ENCODE data around the gene NSG1.

DNA sequence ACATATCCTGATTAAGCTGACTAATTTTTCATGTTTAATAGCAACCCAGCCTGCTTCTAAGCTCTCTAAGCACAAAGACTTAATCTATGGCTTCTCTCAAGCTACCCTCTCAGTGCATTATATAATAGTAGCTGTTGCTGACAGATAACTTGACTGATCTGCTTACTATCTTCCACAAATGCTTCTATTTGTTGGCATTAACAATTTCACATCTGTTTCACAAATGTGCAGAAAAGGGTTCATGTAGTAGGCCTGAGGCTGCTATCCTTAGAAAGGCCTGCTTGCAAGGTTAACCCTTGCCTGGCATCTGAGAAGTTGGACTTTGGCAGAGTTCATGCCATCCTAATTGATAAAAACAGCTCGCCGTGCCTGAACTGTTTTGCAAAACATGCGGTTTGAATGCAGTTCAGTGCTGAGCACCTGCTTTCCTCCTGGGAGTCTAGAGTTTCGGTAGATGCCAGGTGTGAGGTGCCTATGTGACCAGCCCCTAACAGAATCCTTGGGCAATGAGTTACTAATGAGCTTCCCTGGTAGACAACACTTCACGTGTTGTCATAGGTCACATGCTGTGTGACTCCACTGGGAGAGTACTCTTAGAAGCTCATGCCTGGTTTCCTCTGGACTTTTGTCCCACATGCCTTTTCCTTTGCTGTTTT, 68.4 kb downstream of the NSG1 start:
- TF ChIP-seq, protein P1, sequence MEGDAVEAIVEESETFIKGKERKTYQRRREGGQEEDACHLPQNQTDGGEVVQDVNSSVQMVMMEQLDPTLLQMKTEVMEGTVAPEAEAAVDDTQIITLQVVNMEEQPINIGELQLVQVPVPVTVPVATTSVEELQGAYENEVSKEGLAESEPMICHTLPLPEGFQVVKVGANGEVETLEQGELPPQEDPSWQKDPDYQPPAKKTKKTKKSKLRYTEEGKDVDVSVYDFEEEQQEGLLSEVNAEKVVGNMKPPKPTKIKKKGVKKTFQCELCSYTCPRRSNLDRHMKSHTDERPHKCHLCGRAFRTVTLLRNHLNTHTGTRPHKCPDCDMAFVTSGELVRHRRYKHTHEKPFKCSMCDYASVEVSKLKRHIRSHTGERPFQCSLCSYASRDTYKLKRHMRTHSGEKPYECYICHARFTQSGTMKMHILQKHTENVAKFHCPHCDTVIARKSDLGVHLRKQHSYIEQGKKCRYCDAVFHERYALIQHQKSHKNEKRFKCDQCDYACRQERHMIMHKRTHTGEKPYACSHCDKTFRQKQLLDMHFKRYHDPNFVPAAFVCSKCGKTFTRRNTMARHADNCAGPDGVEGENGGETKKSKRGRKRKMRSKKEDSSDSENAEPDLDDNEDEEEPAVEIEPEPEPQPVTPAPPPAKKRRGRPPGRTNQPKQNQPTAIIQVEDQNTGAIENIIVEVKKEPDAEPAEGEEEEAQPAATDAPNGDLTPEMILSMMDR (IDR thresholded peaks at IDR 0.05): no peak
- no peak for TF ChIP-seq EP300 (IDR thresholded peaks at IDR 0.05)
- TF ChIP-seq POLR2A (IDR thresholded peaks at IDR 0.05): no peak
- TF ChIP-seq POLR2AphosphoS5 (IDR thresholded peaks at IDR 0.05): no peak
